GM12872 (cell line): ENCODE measurements around the gene TTBK2.

Experiments
- CTCF ChIP-seq: IDR thresholded peaks from 3 replicates; pipeline ENCODE4 v1.5.1; 2011; ENCODE audit warnings: low read depth, mild to moderate bottlenecking, low read length, moderate library complexity; ENCODE audit not compliant: insufficient read depth

TTBK2 gene

GRCh38 chr15:42920519-42921341 is at the start of gene TTBK2:
Gene TTBK2, minus strand, starts transcription at chr15:42920778. Its CDS starts 42,161 bp downstream, at chr15:42878617.
- TF ChIP-seq CTCF, result no peak

- no peak for TF ChIP-seq CTCF
Observed at GRCh38 chr15:42964476-42964875, 43.9 kb upstream of the TTBK2 start.

GRCh38 chr15:42955518-42955917 is 34.9 kb upstream of the TTBK2 start:
- TF ChIP-seq CTCF, result no peak

- TF ChIP-seq CTCF, result no peak
Observed at GRCh38 chr15:42954291-42954690, 33.7 kb upstream of the TTBK2 start.

- TF ChIP-seq CTCF, result no peak
Observed at GRCh38 chr15:42940527-42940926, 19.9 kb upstream of the TTBK2 start.

- no peak for TF ChIP-seq CTCF
Observed at GRCh38 chr15:42939841-42940240, 19.3 kb upstream of the TTBK2 start.

- TF ChIP-seq CTCF, result no peak
Observed at GRCh38 chr15:42937143-42937542, 16.6 kb upstream of the TTBK2 start.
